ENCODE data around the gene MICAL2. TPM values are rescaled to one million over a fixed set of nuclear protein-coding genes. Genes with fewer than 3 reads are reported as not detected.

Gene MICAL2
- total RNA-seq, 1 experiment from 2014 or later: 69.9 TPM

DNA sequence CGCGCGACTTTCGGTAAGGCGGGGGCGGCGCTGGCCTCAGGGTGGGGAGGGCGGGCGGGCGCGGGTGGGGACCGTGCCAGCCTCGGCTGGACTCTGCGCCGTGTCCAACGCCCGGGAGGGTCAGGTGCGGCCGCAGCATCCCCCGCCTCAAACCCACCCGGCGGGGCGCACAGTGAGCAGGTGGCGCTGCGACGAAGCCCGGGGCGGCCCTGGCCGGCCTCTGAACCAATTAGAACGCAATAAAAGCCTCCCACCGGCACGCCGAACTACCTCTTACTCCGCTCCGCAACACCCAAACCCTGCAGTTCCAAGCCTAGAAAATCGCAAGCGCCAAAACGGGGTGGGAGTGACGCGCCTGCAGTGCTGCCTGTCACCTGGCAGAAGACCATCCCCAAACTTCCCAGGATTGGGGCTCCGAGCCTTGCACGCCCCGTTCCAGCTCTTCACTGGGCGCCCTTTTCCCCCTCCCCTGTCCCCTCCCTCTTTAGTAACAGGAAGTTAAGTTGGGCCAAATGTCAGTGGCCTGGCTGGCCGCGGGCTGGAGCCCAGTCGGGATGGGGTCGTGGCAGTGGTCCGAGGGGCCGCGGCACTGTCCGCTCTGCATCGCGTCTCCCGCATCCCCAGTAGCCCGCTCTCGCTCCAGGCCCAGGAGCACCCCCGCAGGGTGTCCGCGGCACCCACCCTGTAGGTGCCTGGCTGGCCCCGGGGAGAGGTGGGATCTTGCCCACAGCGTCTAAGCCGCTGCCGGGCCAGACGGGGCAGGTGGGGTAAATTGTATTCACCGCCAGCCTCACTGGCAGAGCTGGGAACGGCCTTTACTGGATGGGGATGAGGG lies 541 bp downstream of the MICAL2 start:
- in situ Hi-C loops (cut with HindIII; ENCODE audit: low pct_unique_long_range_greater_than_20kb, low sequenced_read_pairs): no loop called here

DNA sequence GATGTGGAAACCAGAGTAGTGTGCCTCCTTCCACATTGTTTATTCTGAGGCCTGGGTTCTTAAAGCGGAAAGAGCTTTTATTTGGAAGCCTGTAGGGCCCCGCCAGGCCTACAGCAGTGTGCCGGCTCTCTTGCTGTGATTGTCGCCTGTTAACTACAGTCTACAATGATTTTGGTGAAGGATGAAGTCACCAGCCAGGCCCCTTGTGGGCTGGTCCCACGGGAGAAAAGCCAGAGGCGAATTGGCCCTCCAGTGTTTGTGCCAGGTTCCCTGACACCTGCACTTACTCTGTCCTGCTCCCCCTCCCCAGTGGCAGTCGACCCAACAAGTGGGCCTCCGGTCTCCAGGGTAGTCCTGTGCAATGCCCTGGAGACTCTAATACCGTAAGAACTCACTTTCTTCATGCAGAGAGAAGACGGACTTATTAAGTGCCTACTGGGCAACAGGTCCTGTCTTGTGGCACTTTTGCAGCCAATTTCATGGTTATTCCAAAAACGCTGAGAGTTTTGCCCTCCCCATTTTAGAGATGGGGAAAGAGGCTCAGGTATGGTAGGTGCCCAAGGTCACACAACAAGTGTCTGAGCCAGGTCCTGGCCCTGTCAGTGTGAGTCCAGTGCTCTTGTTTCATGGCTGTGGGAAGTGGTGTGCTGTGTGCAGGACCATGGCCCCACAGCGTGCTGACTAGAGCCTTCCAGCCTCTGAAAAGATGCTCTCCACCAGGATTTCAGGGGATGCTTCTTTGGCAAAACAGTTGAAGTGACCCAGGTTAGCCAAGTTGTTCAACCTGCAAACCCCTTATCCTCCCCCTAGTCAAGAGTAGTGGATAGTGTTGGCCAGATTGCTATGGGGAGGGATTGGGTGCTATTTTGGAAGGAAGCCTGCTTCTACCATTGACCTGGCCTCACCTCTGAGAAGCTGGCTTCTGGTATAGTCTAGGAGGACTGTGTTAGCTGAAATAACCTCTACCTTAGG lies 1.4 kb downstream of the MICAL2 start:
- no peak for DNase-seq (ENCODE audit: low read depth)
- in situ Hi-C loops (cut with HindIII; ENCODE audit: low pct_unique_long_range_greater_than_20kb, low sequenced_read_pairs): no loop called here

More for the DNA sequence above, 541 bp downstream of the MICAL2 start:
- peak; percentile 26 for DNase-seq (ENCODE audit: low read depth)

DNA sequence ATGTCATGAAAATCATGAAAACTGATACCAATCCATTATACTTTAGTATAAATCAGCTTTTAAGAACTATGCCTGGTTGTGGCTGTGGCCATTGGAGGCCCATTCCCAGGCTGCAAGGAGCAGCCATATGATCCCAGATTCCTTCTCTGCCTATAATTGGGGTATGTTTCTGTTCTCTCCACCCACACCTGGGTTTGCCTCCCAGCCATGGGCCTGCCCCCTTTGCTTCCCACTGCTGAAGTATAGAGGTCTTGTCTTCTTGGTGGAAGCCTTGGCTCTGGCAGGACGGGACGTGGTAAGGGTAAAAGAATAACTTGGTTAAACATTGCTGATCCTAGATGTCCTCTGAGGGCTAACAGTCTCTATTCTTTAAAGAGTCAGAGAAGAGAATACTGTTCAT lies 2.4 kb downstream of the MICAL2 start:
- in situ Hi-C loops (cut with HindIII; ENCODE audit: low pct_unique_long_range_greater_than_20kb, low sequenced_read_pairs): no loop called here
- no peak for DNase-seq (ENCODE audit: low read depth)

DNA sequence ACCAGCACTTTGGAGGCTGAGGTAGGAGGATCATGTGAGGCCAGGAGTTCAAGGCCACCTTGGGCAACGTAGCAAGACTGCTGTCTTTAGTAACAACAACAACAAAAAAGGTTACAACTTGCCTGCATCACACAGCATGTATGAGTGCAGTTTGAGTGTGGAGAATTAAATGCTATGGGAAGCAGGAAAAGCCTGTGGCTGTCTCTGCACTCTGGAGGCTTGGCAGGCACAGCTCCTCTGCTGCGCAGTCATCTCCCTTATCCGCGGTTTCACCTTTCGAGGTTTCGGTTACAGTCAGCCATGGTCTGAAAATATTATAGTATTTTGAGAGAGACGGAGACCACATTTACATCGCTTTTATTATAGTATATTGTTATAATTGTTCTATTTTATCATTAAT lies 2.9 kb downstream of the MICAL2 start:
- no peak for DNase-seq (ENCODE audit: low read depth)
- in situ Hi-C loops (cut with HindIII; ENCODE audit: low pct_unique_long_range_greater_than_20kb, low sequenced_read_pairs): no loop called here

DNA sequence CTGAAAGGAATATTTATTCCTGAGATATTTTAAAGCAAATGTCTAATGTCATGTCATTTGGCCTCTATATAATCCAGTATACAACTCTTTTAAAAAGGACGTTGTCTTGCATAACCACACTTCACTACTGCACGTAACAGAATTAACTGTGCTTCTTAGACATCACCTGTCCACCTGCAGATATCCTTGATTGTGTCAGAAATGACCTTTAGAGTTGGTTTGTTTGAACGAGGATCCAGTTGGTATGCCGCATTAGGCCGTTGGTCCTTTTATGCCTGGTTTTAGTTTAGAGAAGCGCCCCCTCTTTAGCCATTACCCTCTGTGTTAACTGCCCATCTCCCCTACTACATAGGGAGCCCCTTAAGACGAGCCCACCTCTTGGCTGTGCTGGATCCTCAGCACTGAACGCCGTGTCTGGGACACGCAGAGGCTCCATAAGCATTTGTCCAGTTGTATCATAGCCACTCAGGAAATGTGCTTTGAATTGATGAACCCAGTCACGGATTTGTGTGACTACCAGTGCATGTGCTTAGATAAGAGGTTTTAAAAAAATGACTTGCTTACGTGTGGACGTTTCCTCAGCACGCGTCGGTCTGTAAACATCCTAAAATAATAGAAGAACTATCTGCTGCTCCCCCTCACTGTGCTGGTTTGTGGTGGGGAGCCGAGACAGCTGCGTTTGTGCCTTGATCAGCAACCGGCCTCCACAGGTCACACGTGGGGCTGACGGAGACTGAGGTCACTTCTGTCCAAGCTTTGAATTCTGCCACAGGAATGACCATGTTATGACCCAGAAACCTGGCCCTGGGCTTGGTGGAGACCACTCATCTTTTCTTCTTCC lies 4.0 kb downstream of the MICAL2 start:
- in situ Hi-C loops (cut with HindIII; ENCODE audit: low pct_unique_long_range_greater_than_20kb, low sequenced_read_pairs): no loop called here
- no peak for DNase-seq (ENCODE audit: low read depth)

DNA sequence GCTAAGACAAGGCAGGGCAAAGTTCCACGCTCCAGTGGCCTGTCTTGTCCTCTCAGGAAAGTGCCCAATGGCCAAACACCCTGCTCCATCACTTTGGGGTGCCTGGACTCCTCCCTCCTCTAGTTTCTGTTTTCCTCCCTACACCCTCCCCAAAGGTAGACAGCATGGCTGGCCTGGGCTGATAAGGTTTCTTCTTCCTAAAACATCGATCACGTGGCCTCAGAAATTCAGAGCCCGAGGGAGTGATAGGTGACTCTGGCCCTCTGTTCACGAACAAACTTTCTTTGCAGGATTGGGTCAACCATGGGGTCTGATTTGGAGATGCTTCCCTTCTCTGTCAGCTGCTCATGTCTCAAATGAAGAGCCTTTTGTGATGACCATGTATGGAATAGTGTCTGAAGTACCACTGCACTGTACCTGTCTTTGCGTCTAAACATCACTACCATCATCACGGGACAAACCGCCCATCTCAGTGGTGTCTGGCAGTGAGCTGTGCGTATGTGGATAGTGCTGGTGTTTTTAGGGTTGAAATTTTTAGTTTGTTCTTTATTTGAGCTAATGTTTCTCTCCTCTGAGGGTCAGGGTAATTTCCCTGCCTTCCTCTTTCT lies 6.1 kb downstream of the MICAL2 start:
- in situ Hi-C loops (cut with HindIII; ENCODE audit: low pct_unique_long_range_greater_than_20kb, low sequenced_read_pairs): no loop called here
- DNase-seq (ENCODE audit: low read depth): no peak

DNA sequence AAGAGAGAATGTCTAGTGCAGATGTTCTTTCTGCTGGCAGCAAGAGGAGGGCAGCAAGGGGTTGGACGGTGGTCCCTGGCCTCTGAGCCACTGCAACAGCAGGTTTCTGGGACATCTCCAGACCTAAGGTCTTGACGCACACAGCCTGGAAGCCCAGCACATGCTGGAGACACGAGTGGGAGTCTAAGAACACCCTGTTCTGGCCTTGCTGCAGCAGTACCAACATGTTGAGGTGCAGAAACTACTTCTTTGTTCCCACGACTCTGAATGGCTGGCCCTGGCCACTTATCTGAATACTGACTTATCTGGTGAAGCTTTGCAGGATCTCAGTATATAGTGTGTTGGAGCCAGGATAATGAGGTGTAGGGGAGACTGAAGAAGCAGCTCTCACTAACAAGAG lies 6.8 kb downstream of the MICAL2 start:
- DNase-seq (ENCODE audit: low read depth): no peak
- in situ Hi-C loops (cut with HindIII; ENCODE audit: low pct_unique_long_range_greater_than_20kb, low sequenced_read_pairs): no loop called here

DNA sequence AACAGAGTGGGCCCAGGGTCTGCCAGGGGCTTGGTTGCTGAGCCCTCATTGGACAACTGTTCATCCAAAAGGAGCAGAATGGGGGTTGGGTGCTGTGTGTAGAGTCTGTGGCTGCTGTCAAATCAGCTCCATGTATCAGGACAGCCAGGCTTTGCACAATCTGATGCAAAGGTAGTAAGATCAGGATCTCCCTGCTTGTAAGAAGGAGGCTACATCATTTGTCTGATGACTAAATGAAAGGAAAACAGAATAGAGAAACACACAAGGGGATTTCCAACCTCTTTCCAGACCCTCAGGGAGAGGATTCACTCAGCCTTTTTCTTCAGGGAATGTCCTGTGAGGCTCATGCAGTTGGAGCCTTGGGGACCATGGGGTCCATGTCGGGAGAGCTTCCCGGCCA lies 7.2 kb downstream of the MICAL2 start:
- in situ Hi-C loops (cut with HindIII; ENCODE audit: low pct_unique_long_range_greater_than_20kb, low sequenced_read_pairs): no loop called here
- no peak for DNase-seq (ENCODE audit: low read depth)

DNA sequence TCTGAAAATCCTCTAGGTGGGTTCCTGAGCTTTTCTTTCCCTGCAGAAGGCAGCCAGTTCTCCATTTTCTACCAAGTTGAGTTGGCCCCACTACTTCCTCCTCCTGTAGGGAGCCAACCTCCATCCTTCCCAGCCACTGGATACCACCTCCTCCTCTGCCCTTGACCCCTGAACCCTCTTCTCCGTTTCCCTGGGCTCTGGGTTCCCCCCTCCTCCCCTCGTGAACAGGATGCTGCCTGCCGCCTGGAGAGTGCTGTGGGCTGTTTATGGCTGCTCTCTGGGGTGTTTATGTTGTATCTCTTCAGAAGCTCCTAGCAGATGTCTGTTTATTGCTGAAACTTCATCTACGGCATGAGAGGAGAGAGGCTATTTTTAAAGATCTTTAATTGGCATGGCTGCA lies 8.6 kb downstream of the MICAL2 start:
- in situ Hi-C loops (cut with HindIII; ENCODE audit: low pct_unique_long_range_greater_than_20kb, low sequenced_read_pairs): no loop called here
- no peak for DNase-seq (ENCODE audit: low read depth)

DNA sequence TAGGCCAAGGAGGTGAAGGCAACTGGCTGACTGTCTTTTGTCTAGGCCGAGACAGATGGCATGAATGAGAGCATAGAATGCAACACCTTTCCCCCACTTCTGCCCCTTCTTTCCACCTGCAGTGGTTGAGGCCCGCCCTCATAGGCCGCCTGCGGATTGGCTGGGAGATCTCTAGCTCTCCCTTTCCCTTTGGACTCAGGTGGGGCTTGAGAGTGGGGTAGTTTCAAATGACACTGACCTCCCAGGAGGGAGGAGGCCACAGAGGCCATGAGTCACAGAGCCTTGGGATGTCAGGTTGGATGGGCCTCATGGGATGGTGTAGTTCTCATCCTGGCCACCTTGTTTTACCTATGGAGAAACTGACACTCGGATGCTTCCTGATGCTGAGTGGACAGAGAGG lies 9.1 kb downstream of the MICAL2 start:
- in situ Hi-C loops (cut with HindIII; ENCODE audit: low pct_unique_long_range_greater_than_20kb, low sequenced_read_pairs): no loop called here
- DNase-seq (ENCODE audit: low read depth): no peak

DNA sequence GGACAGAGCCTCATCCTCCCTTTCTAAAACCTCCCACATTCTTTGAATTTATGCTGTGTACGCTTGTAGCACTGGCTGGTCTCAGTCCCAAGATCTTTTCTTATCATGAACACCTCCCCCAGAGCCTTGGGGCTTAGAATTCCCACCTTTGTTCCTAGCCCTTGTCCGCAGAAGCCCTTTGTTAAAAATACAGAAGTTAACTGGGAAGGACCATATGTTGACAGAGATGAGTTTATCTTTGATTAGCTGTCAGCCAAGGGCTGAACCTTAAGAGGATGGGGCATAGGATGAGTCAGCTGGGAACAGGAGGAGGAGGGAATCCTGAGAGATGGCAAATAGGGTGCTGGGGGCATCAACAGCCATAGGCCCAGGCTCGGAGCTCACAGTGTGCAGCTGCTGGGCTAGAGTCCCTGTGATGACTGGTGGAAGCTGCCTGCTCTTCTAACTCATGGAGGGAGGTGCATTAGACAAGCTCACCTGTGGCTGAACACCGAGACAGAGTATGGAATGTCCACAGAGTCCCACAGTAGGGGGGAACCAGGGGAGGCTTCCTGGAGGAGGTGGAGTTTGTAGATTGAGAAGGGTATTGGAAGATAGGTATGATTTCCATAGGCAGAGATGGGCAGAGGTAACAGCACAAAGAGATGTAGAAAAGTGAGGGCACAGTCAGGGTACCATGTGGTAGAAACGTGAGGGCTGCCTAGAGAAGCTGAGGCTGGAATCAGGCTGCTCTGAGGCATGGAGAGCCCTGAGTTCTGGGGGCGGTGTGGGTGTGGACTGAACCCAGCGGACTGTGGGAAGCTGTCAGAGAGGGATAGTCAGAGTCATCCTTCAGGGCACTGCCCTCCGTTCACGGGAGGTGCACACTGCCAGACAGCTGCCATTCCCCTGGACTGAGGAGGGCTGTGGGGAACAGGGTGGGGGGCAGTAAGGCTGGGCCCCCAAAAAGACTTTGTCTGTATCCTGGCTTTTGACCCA lies 9.9 kb downstream of the MICAL2 start:
- in situ Hi-C loops (cut with HindIII; ENCODE audit: low pct_unique_long_range_greater_than_20kb, low sequenced_read_pairs): no loop called here
- no peak for DNase-seq (ENCODE audit: low read depth)

DNA sequence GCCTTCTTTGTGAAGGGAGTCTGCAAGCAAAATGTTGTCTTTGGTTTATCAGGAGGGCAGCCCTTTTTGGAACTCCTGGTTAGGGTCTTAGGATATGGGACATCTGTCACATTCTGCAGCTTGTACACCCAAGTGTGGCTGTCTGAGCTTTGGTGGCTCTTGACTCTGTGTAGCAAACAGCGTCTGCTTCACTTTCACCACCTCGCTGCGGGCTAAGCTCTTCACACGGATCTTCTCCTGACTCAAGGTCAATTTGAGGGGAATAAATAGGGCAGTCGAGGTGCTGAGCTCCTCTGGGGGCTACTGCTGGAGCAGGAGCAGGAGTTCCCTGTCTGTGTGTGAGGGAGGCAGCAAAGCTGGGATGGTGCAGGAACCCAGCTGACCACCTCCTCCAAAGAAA lies 10.6 kb downstream of the MICAL2 start:
- in situ Hi-C loops (cut with HindIII; ENCODE audit: low pct_unique_long_range_greater_than_20kb, low sequenced_read_pairs): no loop called here
- no peak for DNase-seq (ENCODE audit: low read depth)

DNA sequence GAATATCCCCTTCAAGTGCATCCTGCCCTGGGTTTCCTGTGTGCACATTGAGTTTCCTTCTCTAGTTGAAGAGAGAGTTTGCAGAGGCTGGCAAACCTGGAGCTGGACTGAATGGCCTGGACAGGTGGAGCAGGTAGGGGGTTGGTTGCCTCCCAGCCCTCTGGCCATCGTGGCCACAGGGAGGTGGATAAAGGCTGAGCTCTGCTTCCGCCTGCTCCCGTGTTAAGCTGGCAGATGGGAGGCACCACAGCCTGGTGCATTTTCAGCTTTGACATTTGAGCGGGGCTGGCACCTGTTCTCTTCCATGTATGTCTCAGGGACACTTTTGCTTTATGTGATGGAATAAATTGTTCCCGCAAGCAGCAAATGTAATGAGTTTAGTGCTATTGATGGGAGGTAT lies 11.1 kb downstream of the MICAL2 start:
- no peak for DNase-seq (ENCODE audit: low read depth)
- in situ Hi-C loops (cut with HindIII; ENCODE audit: low pct_unique_long_range_greater_than_20kb, low sequenced_read_pairs): no loop called here

DNA sequence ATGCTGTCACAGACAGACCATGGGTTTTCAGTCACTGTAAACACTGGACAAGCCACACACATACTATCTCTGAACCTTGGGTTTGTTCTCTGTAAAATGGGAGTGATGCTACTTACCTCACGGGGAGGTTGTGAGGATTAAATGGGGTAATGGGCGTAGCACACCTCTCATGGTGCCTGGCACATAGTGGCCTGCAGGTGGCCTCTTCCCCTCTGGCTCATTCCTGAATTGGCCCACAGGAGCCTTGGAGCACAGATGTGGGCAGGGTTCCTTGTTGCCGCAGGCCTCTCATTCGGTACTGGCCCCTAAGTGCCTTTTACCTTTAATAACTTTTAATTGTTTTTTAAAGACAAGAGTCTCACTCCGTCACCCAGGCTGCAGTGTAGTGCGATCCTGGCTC lies 11.7 kb downstream of the MICAL2 start:
- DNase-seq (ENCODE audit: low read depth): no peak
- in situ Hi-C loops (cut with HindIII; ENCODE audit: low pct_unique_long_range_greater_than_20kb, low sequenced_read_pairs): no loop called here

DNA sequence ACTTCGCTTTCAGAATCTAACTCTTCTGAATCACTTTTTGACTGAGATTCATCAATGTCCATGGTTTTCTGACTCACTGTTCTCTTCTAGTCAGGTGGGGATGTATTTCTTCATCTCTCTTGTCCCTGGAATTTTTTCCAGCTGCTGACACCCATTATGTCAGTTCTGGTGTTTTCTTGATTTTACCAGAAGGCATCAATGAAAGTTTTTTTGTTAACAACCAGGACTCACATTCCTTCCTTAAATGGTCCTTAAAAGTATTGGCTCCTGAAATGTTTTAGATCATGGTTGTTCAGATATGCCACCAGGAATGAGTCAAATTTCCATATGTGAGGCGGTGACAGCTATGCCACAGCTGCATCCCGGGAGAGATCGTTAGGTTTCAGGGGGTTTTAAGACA lies 12.9 kb downstream of the MICAL2 start:
- DNase-seq (ENCODE audit: low read depth): no peak
- in situ Hi-C loops (cut with HindIII; ENCODE audit: low pct_unique_long_range_greater_than_20kb, low sequenced_read_pairs): no loop called here

DNA sequence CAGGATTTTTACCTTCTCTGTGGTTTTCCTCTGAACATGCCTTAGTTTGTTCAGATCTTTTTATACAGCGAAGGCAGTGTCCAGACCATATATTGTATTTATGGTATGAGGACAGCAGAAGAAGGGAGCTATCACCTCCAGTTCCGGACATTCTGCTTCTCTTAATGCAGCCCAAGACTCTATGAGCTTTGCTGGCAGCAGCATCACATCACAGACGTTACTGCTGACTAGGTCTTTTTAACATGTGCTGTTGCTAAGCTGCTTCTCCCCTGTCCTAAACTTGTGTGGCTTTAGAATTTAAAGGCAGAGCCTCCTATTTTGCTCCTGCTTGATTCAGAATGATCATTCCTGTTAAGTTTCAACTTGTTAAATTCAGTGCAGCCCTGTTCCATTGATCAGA lies 13.4 kb downstream of the MICAL2 start:
- DNase-seq (ENCODE audit: low read depth): no peak
- in situ Hi-C loops (cut with HindIII; ENCODE audit: low pct_unique_long_range_greater_than_20kb, low sequenced_read_pairs): no loop called here

DNA sequence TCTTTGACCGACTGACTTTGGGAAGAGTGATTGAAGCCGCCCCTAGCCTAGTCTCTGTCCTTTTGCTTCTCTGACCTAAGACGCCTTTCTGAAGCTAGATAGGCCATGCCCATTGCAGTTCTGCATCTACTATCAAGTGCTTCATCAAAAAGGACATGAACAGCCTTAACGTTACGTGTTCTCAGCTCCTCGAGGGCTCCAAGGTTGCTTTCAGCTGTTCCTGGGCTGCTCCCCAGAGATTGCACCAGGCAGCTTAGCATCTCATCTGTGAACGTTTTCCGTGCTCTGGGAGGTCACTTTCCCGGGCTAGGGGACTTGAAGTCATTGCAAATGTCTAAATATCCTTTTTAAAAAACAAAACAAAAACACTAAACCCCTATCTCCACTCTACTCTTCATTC lies 13.9 kb downstream of the MICAL2 start:
- in situ Hi-C loops (cut with HindIII; ENCODE audit: low pct_unique_long_range_greater_than_20kb, low sequenced_read_pairs): no loop called here
- DNase-seq (ENCODE audit: low read depth): no peak

All from Caki2 (cell line).